DND-41 (cell line): ENCODE results near the gene TCF23.

Source experiments
- EZH2 ChIP-seq: IDR thresholded peaks from 3 replicates; pipeline ENCODE4 v1.6.1; 2012; ENCODE audit warnings: borderline replicate concordance, low read depth, mild to moderate bottlenecking, moderate library complexity, low read length, inconsistent platforms; ENCODE audit not compliant: severe bottlenecking
- TF ChIP-seq, protein P1 (sequence below): IDR thresholded peaks from 2 replicates; pipeline ENCODE4 v1.5.1; 2012; ENCODE audit warnings: borderline replicate concordance, low read length, moderate library complexity, mild to moderate bottlenecking; ENCODE audit not compliant: poor library complexity, severe bottlenecking; ENCODE audit errors: extremely low read depth

DNA sequence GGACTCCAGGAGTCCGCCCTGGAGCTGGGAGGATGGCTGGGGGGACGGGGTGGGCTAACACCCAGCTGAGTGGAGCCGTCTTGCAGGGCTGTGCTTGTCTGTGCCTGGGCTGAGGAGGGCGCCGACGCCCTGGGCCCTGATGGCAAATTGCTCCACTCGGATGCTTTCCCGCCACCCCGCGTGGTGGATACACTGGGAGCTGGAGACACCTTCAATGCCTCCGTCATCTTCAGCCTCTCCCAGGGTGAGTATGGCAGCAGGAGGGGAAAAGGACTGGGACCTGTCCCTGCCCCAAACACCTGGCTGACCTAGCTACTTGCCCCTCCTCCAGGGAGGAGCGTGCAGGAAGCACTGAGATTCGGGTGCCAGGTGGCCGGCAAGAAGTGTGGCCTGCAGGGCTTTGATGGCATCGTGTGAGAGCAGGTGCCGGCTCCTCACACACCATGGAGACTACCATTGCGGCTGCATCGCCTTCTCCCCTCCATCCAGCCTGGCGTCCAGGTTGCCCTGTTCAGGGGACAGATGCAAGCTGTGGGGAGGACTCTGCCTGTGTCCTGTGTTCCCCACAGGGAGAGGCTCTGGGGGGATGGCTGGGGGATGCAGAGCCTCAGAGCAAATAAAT, 49.4 kb upstream of the TCF23 start:
- TF ChIP-seq, protein P1, sequence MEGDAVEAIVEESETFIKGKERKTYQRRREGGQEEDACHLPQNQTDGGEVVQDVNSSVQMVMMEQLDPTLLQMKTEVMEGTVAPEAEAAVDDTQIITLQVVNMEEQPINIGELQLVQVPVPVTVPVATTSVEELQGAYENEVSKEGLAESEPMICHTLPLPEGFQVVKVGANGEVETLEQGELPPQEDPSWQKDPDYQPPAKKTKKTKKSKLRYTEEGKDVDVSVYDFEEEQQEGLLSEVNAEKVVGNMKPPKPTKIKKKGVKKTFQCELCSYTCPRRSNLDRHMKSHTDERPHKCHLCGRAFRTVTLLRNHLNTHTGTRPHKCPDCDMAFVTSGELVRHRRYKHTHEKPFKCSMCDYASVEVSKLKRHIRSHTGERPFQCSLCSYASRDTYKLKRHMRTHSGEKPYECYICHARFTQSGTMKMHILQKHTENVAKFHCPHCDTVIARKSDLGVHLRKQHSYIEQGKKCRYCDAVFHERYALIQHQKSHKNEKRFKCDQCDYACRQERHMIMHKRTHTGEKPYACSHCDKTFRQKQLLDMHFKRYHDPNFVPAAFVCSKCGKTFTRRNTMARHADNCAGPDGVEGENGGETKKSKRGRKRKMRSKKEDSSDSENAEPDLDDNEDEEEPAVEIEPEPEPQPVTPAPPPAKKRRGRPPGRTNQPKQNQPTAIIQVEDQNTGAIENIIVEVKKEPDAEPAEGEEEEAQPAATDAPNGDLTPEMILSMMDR = no peak
- no peak for TF ChIP-seq EZH2
